IMR-90 (cell line): ENCODE results near the gene TNNT1. TPM values are rescaled to one million over a fixed set of nuclear protein-coding genes. Genes with fewer than 3 reads are reported as not detected.
A peak's percentile ranks its signal among the peaks of the same experiment; 100 is the strongest.
"Not testable (repeated sequence)": the region's sequence is repeated elsewhere in the genome, so short reads cannot be mapped to it uniquely, and the experiment has no call there.

ENCODE experiments used
- ATAC-seq: fragments of 200-7000 bp; cut with Tn5 transposase; 2 replicates; pipeline ENCODE4 v1.9.1; 2020; ENCODE audit warnings: low read depth, mild to moderate bottlenecking, moderate library complexity
- BruUV-seq: library from RNA; stranded (reverse); fragments of 400-500 nt; replicated peaks from 2 replicates; lab custom pipeline; 2021; lab: Mats Ljungman, UMichigan
- CTCF ChIA-PET: fragments of 300-600 bp; formaldehyde crosslinking; extraction: SDS; loops from one replicate; lab custom pipeline; 2021; ENCODE audit warnings: antibody characterized with exemption; lab: Yijun Ruan, JAX
- POLR2A ChIA-PET: fragments of 300-600 bp; sonication (Branson Sonifier 250); formaldehyde crosslinking; loops from one replicate; lab custom pipeline; 2022; ENCODE audit warnings: antibody characterized with exemption; ENCODE audit not compliant: unreplicated experiment; lab: Charles Lee
- DNase-seq: peaks from one replicate; pipeline ENCODE4 v3.0.0; 2013
- H2AFZ ChIP-seq: replicated peaks from 2 replicates; pipeline ENCODE3; 2013; ENCODE audit warnings: low read length, mild to moderate bottlenecking; ENCODE audit not compliant: poor library complexity
- H2AK5ac ChIP-seq: 2 replicates; pipeline ENCODE4 v1.6.1; 2013; ENCODE audit warnings: low read depth, low read length, inconsistent platforms
- H2AK9ac ChIP-seq: replicated peaks from 2 replicates; pipeline ENCODE3; 2013; ENCODE audit warnings: mild to moderate bottlenecking, low read depth, low read length, moderate library complexity; ENCODE audit not compliant: poor library complexity
- H2BK120ac ChIP-seq: 2 replicates; pipeline ENCODE4 v1.6.1; 2013; ENCODE audit warnings: low read depth, low read length, inconsistent platforms
- H2BK15ac ChIP-seq: 3 replicates; pipeline ENCODE4 v1.6.1; 2013; ENCODE audit warnings: low read depth, low read length, inconsistent platforms
- H2BK20ac ChIP-seq: 2 replicates; pipeline ENCODE4 v1.6.1; 2013; ENCODE audit warnings: low read depth, mild to moderate bottlenecking, inconsistent platforms, low read length, moderate library complexity
- H2BK5ac ChIP-seq: 2 replicates; pipeline ENCODE4 v1.6.1; 2013; ENCODE audit warnings: mild to moderate bottlenecking, low read depth, low read length, inconsistent platforms; ENCODE audit not compliant: poor library complexity, severe bottlenecking
- H3K14ac ChIP-seq: replicated peaks from 2 replicates; pipeline ENCODE4 v1.6.1; 2013; ENCODE audit warnings: low read depth, low read length, inconsistent platforms
- H3K18ac ChIP-seq: 2 replicates; pipeline ENCODE4 v1.6.1; 2013; ENCODE audit warnings: low read depth, low read length, control low read depth
- H3K23ac ChIP-seq: 2 replicates; pipeline ENCODE4 v1.6.1; 2013; ENCODE audit warnings: low read depth, low read length, inconsistent platforms
- H3K27ac ChIP-seq: 2 replicates; pipeline ENCODE4 v1.5.1; 2013; ENCODE audit warnings: mild to moderate bottlenecking, control low read depth, low read length; ENCODE audit not compliant: insufficient read depth
- H3K27me3 ChIP-seq: 2 replicates; pipeline ENCODE4 v1.6.1; 2013; ENCODE audit warnings: low read length; ENCODE audit not compliant: control insufficient read depth, insufficient read depth
- H3K36me3 ChIP-seq: 2 replicates; pipeline ENCODE4 v1.6.1; 2013; ENCODE audit warnings: low read length, mixed read lengths; ENCODE audit not compliant: control insufficient read depth, insufficient read depth
- H3K4ac ChIP-seq: 2 replicates; pipeline ENCODE4 v1.6.1; 2013; ENCODE audit warnings: low read depth, low read length, inconsistent platforms
- H3K4me1 ChIP-seq: 2 replicates; pipeline ENCODE4 v1.6.1; 2013; ENCODE audit warnings: low read length, mixed read lengths; ENCODE audit not compliant: control insufficient read depth, insufficient read depth
- H3K4me2 ChIP-seq: 2 replicates; pipeline ENCODE4 v1.6.1; 2013; ENCODE audit warnings: low read depth, mild to moderate bottlenecking, control low read depth, low read length, moderate library complexity
- H3K4me3 ChIP-seq: 2 replicates; pipeline ENCODE4 v1.5.1; 2013; ENCODE audit warnings: low read depth, mild to moderate bottlenecking, control low read depth, low read length, moderate library complexity; ENCODE audit not compliant: insufficient read depth
- H3K56ac ChIP-seq: 2 replicates; pipeline ENCODE4 v1.6.1; 2013; ENCODE audit warnings: low read length, inconsistent platforms; ENCODE audit not compliant: insufficient read depth; ENCODE audit errors: extremely low read depth
- H3K79me1 ChIP-seq, 2 experiments: 2 replicates each; pipeline ENCODE4 v1.6.1; 2013; ENCODE audit warnings: low read length in 2 of 2, inconsistent platforms in 1 of 2, low read depth in 1 of 2
- H3K9ac ChIP-seq: 2 replicates; pipeline ENCODE4 v1.6.1; 2013; ENCODE audit warnings: low read depth, low read length, control low read depth
- H3K9me1 ChIP-seq: 2 replicates; pipeline ENCODE4 v1.6.1; 2013; ENCODE audit warnings: low read length, inconsistent platforms; ENCODE audit not compliant: insufficient read depth
- H3K9me3 ChIP-seq: 2 replicates; pipeline ENCODE4 v1.6.1; 2013; ENCODE audit warnings: low read length; ENCODE audit not compliant: control insufficient read depth, insufficient read depth
- H4K20me1 ChIP-seq: 2 replicates; pipeline ENCODE4 v1.6.1; 2013; ENCODE audit warnings: low read length, inconsistent platforms; ENCODE audit not compliant: insufficient read depth
- H4K5ac ChIP-seq: 2 replicates; pipeline ENCODE4 v1.6.1; 2013; ENCODE audit warnings: mild to moderate bottlenecking, low read depth, low read length, control low read depth
- H4K8ac ChIP-seq, 2 experiments: 2 replicates each; pipeline ENCODE4 v1.6.1; 2013; ENCODE audit warnings: low read depth in 2 of 2, low read length in 2 of 2, control low read depth in 1 of 2, inconsistent platforms in 1 of 2
- H4K91ac ChIP-seq: 2 replicates; pipeline ENCODE4 v1.6.1; 2013; ENCODE audit warnings: low read depth, low read length, inconsistent platforms; ENCODE audit not compliant: insufficient read depth
- RFX5 ChIP-seq: IDR thresholded peaks from 2 replicates; pipeline ENCODE4 v1.8.0; 2012; ENCODE audit warnings: low read depth, mild to moderate bottlenecking, low read length, moderate library complexity
- WGBS, 2 experiments: methylation state at CpG; one replicate each; pipeline versions ENCODE4 v1.1.5 to v1.1.7; 2013; ENCODE audit warnings: missing lambda C conversion rate in 2 of 2; ENCODE audit not compliant: insufficient read length in 1 of 2; ENCODE audit errors: extremely low coverage in 2 of 2; 5-methylcytosine and 5-hydroxymethylcytosine counted together
- dilution Hi-C: fragments of 300-500 bp; cut with HindIII; formaldehyde crosslinking; loops from one replicate; pipeline ENCODE4 v1.14.3; 2018; ENCODE audit warnings: low sequenced_read_pairs; ENCODE audit not compliant: unreplicated experiment
- in situ Hi-C: fragments of 300-500 bp; cut with MboI; formaldehyde crosslinking; loops from 3 replicates; pipeline ENCODE4 v1.14.3; 2019; ENCODE audit warnings: low sequenced_read_pairs, inconsistent platforms, mixed read lengths
- intact Hi-C: fragments of 100-400 bp; cut with micrococcal nuclease; formaldehyde crosslinking; loops from 2 replicates; pipeline ENCODE4 v1.10.0; 2022
- polyA plus RNA-seq, 3 experiments: library from polyadenylated mRNA; depleted of rRNA; stranded (reverse); fragments of >200 nt; gene quantifications; 2 replicates each; pipeline ENCODE4 v1.2.3, GENCODE V29; 2012; ENCODE audit warnings: low replicate concordance in 1 of 3
- total RNA-seq: library from RNA; depleted of rRNA; stranded (reverse); fragments of >200 nt; gene quantifications from 2 replicates; pipeline ENCODE4 v1.2.3, GENCODE V29; 2012

TNNT1 gene
- total and polyA plus RNA-seq, 2 of the 4 experiments (the other 2 are of a cell fraction): 1.3 to 2.6 TPM

DNA sequence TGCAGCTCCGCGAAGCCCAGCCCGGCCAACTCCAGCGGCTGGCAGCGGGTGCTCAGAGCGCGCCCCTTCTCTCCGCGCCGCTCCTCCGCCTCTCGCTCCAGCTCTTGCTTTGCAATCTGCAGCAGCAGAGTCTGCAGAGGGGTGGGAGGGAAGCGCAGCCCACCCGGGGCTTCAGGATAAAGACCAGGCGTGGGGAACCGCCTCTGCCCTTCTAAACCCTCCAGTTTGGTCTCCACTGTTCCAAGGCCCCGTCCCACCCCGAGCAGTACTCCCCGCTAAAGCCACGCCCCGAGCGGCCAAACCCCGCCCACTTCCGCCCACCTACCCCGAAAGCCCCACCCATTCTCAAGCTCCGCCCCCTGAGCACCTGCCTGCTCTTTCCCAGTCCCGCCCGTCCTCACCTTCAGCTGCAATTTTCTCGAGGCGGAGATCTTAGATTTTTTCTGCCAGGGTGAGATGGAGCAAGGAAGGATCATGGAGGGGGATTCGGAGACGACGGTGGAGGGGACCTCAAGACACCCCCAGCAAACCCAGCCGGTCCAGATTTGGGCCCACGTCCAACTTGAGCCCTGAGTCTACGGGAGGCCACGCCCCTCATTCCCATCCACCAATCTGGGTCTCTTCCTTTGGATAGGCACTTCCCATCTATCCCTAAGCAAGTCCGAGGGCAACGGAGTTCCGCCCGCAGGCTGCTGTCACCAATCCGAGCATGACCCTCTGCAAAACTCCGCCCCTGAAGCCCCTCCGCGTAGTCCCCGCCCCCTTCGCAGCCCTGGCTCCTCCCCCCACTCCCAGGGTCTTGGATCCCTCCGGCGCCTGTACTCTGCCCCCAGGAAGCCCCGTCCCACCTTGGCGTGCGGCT, 7.4 kb upstream of the TNNT1 start (continued):
- no peak for TF ChIP-seq RFX5

- H3K9ac ChIP-seq, in situ Hi-C loops, H2AK5ac ChIP-seq, H3K56ac ChIP-seq, H2BK15ac ChIP-seq, H4K20me1 ChIP-seq, H2BK20ac ChIP-seq, POLR2A ChIA-PET, H3K18ac ChIP-seq, ATAC-seq, H3K36me3 ChIP-seq, H4K8ac ChIP-seq, BruUV-seq, H3K9me1 ChIP-seq, H3K9me3 ChIP-seq, H2BK5ac ChIP-seq, H4K91ac ChIP-seq, H3K4me3 ChIP-seq, H2BK120ac ChIP-seq, intact Hi-C loops, H3K14ac ChIP-seq, H3K4me1 ChIP-seq, CTCF ChIA-PET, H4K5ac ChIP-seq, DNase-seq, dilution Hi-C loops, H3K27ac ChIP-seq, H3K79me1 ChIP-seq, H3K4ac ChIP-seq, H3K23ac ChIP-seq, H2AK9ac ChIP-seq: not testable (repeated sequence)
- 0% methylated on average over 1 of the region's 5 CpGs; no CpG with 5 or more reads in 1 of the 2 experiments for WGBS, 2 experiments
- H3K27me3 ChIP-seq: peaks cover 29% of the 10 kb centered on the region
- peak overlapping the region; percentile 7; the same call in 1 of the 2 replicates for H3K4me2 ChIP-seq
- peak overlapping the region; percentile 72 for H2AFZ ChIP-seq
Observed at GRCh38 chr19:55155784-55156183, 6.8 kb upstream of the TNNT1 start.
